ENCODE results near the gene FGF21.

FGF21 gene

DNA sequence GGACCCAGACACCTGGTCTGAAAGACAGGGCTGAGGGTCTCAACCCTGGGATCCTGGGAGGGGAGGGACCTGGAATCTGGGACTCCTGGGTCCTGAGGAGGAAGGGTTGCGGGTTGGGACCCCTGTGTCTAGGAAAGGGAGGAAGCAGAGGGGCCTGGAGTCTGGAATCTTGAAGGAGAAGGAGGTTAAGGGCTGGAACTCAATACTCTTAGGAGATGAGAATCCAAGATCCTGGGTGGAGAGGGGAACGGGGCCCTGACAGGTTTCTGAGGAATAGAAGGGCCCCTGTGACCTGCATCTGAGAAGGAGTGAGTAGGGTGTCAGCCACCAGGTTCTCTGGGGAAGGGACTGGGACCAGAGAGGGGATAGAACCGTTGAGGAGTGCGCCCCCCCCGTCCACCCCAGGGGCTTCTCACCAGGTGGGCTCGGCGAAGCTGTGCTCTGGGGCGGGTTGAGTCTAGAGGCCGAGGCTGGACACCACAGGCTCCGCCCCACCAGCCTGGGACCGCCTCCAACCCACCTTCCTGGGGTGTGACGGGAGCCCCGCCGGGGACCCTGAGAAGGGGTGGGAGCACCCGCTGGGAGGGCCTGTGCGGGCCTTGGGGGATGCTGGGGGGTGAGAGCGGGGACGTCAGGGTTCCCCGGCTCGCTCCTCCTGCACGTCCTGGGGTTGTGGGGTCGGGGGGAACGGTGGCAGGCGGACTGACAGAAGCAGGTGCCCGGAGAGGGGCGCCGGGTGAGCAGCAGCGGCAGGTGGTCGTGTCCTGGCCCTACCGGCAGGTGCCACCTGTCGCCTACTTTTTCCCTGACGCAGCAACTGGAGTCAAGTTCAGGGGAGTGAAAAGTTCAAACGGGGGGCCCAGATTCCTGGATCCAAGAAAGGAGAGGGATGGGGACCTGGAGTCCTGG is 35.8 kb upstream of the FGF21 start, which contains the start of gene MAMSTR:
TSS of gene MAMSTR (minus strand) at position 463 of the 909 bp plus-strand sequence. CDS start 694 bp downstream, outside the sequence.
- TF ChIP-seq, protein P1, sequence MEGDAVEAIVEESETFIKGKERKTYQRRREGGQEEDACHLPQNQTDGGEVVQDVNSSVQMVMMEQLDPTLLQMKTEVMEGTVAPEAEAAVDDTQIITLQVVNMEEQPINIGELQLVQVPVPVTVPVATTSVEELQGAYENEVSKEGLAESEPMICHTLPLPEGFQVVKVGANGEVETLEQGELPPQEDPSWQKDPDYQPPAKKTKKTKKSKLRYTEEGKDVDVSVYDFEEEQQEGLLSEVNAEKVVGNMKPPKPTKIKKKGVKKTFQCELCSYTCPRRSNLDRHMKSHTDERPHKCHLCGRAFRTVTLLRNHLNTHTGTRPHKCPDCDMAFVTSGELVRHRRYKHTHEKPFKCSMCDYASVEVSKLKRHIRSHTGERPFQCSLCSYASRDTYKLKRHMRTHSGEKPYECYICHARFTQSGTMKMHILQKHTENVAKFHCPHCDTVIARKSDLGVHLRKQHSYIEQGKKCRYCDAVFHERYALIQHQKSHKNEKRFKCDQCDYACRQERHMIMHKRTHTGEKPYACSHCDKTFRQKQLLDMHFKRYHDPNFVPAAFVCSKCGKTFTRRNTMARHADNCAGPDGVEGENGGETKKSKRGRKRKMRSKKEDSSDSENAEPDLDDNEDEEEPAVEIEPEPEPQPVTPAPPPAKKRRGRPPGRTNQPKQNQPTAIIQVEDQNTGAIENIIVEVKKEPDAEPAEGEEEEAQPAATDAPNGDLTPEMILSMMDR (IDR thresholded peaks at IDR 0.05) = no peak
- Histone ChIP-seq H3K36me3 (no peaks in the 10 kb centered on the region), H3K27me3 (no peaks in the 10 kb centered on the region), H3K4me3 (ENCODE audit: low read depth in 1 of 2, low read length in 1 of 2) (peak within 1 kb of the TSS; percentile 56 to 61), H3K27ac (no peak within 1 kb of the TSS), H3K9me3 (no peaks in the 10 kb centered on the region), H3K4me1 (ENCODE audit: control insufficient read depth in 1 of 2, insufficient read depth in 1 of 2, low read depth in 1 of 2, low read length in 1 of 2) (peaks cover 7 to 8% of the 10 kb centered on the region in 2 experiments)

- TF ChIP-seq, protein P1 (IDR thresholded peaks at IDR 0.05) = no peak
- Histone ChIP-seq H3K9me3 (no peaks in the 10 kb centered on the region), H3K36me3 (no peaks in the 10 kb centered on the region), H3K27ac (no peak overlapping the region), H3K27me3 (no peaks in the 10 kb centered on the region), H3K4me1 (ENCODE audit: control insufficient read depth in 1 of 2, insufficient read depth in 1 of 2, low read depth in 1 of 2, low read length in 1 of 2) (peaks cover 8 to 11% of the 10 kb centered on the region in 2 experiments), H3K4me3 (ENCODE audit: low read depth in 1 of 2, low read length in 1 of 2) (peak overlapping the region in 1 of 2 experiments; percentile 61)
Observed at GRCh38 chr19:48720251-48720612, 35.1 kb upstream of the FGF21 start.

GRCh38 chr19:48720613-48721296 is 34.6 kb upstream of the FGF21 start:
- Histone ChIP-seq H3K4me1 (ENCODE audit: control insufficient read depth in 1 of 2, insufficient read depth in 1 of 2, low read depth in 1 of 2, low read length in 1 of 2) (peaks cover 13 to 17% of the 10 kb centered on the region in 2 experiments), H3K36me3 (no peaks in the 10 kb centered on the region), H3K4me3 (ENCODE audit: low read depth in 1 of 2, low read length in 1 of 2) (peak overlapping the region; percentile 56 to 61), H3K27me3 (no peaks in the 10 kb centered on the region), H3K27ac (no peak overlapping the region), H3K9me3 (no peaks in the 10 kb centered on the region)
- TF ChIP-seq, protein P1 (IDR thresholded peaks at IDR 0.05) = no peak

- no peak overlapping the region for H3K4me3 ChIP-seq (ENCODE audit: low read depth in 1 of 2, low read length in 1 of 2)
- H3K4me1 ChIP-seq (ENCODE audit: control insufficient read depth in 1 of 2, insufficient read depth in 1 of 2, low read depth in 1 of 2, low read length in 1 of 2) = peaks cover 13 to 30% of the 10 kb centered on the region in 2 experiments
- no peaks in the 10 kb centered on the region for H3K36me3 ChIP-seq
- TF ChIP-seq, protein P1 (IDR thresholded peaks at IDR 0.05) = no peak
- no peak overlapping the region for H3K27ac ChIP-seq
- peaks cover 11% of the 10 kb centered on the region for H3K9me3 ChIP-seq
- no peaks in the 10 kb centered on the region for H3K27me3 ChIP-seq
Observed at GRCh38 chr19:48722196-48722708, 33.1 kb upstream of the FGF21 start.

DNA sequence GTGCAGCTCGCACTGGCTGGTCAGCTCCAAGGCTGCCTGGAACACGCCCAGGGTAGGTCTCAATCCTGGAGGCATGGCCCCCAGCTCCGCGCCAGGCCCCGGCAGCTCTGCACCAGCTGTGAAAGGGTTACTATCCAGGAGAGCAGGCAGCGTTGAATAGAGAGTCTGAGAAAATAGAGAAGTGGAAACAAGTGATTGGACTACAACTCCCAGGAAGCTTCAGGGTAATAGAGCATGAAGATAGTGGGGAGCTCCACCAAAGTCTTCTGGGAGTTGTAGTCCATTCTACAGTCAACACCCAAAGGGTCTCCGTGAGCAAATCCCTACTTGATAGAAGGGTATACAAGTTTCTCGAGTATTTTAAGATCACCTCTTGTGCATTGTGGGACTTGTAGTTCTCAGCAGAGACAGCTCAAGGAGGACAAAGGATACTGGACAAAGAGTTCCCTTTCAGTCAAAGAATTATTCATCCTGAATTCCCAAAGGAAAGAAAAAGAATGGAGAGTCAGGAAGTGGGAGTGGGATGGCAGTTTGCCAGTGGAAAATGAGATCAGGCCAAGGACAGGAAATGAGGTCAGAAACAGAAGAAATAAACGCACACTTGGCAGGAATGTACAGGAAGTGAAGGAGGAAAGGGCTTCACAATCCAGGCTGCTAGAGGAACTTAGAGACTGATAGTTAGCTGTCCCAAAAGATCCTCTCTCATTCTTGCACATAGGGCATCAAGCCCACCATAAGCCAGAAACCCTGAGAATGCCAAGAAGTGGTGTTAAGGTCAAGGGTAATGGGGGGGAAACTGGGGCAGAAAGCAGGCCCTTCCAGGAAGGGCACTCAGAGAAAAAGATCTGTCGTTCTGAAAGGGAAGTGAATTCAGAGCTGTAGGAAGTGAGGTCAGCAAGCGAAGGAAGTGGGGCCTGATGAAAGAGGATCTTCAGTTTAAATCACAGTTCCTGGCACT is 30.2 kb upstream of the FGF21 start:
- H3K4me3 ChIP-seq (ENCODE audit: low read depth in 1 of 2, low read length in 1 of 2) = no peak overlapping the region
- TF ChIP-seq, protein P1 (IDR thresholded peaks at IDR 0.05) = no peak
- no peaks in the 10 kb centered on the region for H3K27me3 ChIP-seq
- H3K27ac ChIP-seq = peak overlapping the region; percentile 77
- peaks cover 13 to 30% of the 10 kb centered on the region in 2 experiments for H3K4me1 ChIP-seq (ENCODE audit: control insufficient read depth in 1 of 2, insufficient read depth in 1 of 2, low read depth in 1 of 2, low read length in 1 of 2)
- peaks cover 11% of the 10 kb centered on the region for H3K9me3 ChIP-seq
- no peaks in the 10 kb centered on the region for H3K36me3 ChIP-seq

Measured in neutrophil (primary cell).